Sigmoid colon (tissue), 7 donors: ENCODE measurements around the gene BLNK. TPM values are rescaled to one million over a fixed set of nuclear protein-coding genes. Genes with fewer than 3 reads are reported as not detected.
"Not testable (repeated sequence)": the region's sequence is repeated elsewhere in the genome, so short reads cannot be mapped to it uniquely, and the experiment has no call there.

ENCODE experiments used
- DNase-seq: peaks from one replicate; pipeline ENCODE4 v3.0.0-alpha.2; 2019
- H3K27ac ChIP-seq, 4 donors: fragments of 200-600 bp; sonication (generic); one replicate each; pipeline ENCODE4 v1.5.1; 2016 to 2019; ENCODE audit warnings: mild to moderate bottlenecking in 1 of 4
- H3K27me3 ChIP-seq, 3 donors: fragments of 200-600 bp; sonication (generic); one replicate each; pipeline ENCODE4 v1.5.1; 2019; ENCODE audit warnings: mild to moderate bottlenecking in 1 of 3
- H3K36me3 ChIP-seq, 4 donors: fragments of 200-600 bp; sonication (generic); one replicate each; pipeline ENCODE4 v1.5.1; 2016 to 2019
- H3K4me1 ChIP-seq, 4 donors: fragments of 200-600 bp; sonication (generic); one replicate each; pipeline ENCODE4 v1.5.1; 2017 to 2019
- H3K4me3 ChIP-seq, 4 donors: fragments of 200-600 bp; sonication (generic); one replicate each; pipeline ENCODE4 v1.5.1; 2017 to 2019; ENCODE audit warnings: mild to moderate bottlenecking in 2 of 4, moderate library complexity in 1 of 4
- H3K9me3 ChIP-seq, 4 donors: fragments of 200-600 bp in 3 of 4; sonication (generic) in 3 of 4; one replicate each; pipeline versions ENCODE4 v1.5.1 to v1.6.1; 2013 to 2019
- CTCF ChIP-seq, 4 experiments: fragments of 450-650 bp in 3 of 4; fragments of 200-600 bp in 1 of 4; IDR thresholded peaks; one replicate each; pipeline ENCODE4 v1.5.1; 2016 to 2019; ENCODE audit warnings: antibody characterized with exemption in 4 of 4, mild to moderate bottlenecking in 3 of 4, moderate library complexity in 2 of 4
- EP300 ChIP-seq, 4 donors: sonication (generic); formaldehyde crosslinking; IDR thresholded peaks; one replicate each; pipeline ENCODE4 v1.6.1; 2017; ENCODE audit warnings: antibody characterized with exemption in 4 of 4
- POLR2A ChIP-seq, 2 donors: fragments of 450-650 bp; IDR thresholded peaks; one replicate each; pipeline ENCODE4 v1.6.1; 2016; ENCODE audit warnings: antibody characterized with exemption in 2 of 2, mild to moderate bottlenecking in 2 of 2, moderate library complexity in 2 of 2
- POLR2AphosphoS5 ChIP-seq, 4 donors: sonication (generic); formaldehyde crosslinking; IDR thresholded peaks; one replicate each; pipeline ENCODE4 v1.6.1; 2017; ENCODE audit warnings: antibody characterized with exemption in 4 of 4
- WGBS, 2 donors: extraction: QIAGEN DNeasy Blood & Tissue Kit; methylation state at CpG; one replicate each; pipeline ENCODE4 v1.1.7; 2013; 5-methylcytosine and 5-hydroxymethylcytosine counted together
- intact Hi-C: fragments of 100-400 bp; cut with DNase I; formaldehyde crosslinking; loops from one replicate; pipeline ENCODE4 v1.15.1; 2023
- polyA plus RNA-seq, 3 donors: library from polyadenylated mRNA; stranded (reverse); fragments of 200-250 nt; gene quantifications; one replicate each; pipeline ENCODE4 v1.2.3, GENCODE V29; 2013
- total RNA-seq, 4 donors: library from RNA; depleted of rRNA; stranded (reverse); fragments of >200 nt; gene quantifications; one replicate each; pipeline ENCODE4 v1.1.0, GENCODE V29; 2016
- donor health status: healthy with polysubstance abuse.
- donor health status: Bipolar disorder and iron deficiency.
- donor health status: healthy.

BLNK gene
- total and polyA plus RNA-seq, 7 donors, result 0.99 to 24.0 (median 2.2) TPM

- TF ChIP-seq POLR2A (IDR thresholded peaks at IDR 0.05) (no peak), EP300 (IDR thresholded peaks at IDR 0.05) (no peak), CTCF (IDR thresholded peaks at IDR 0.05) (no peak), POLR2AphosphoS5 (IDR thresholded peaks at IDR 0.05) (no peak)
- peaks cover 0 to 22% (median 18%) of the 10 kb centered on the region in 4 donors for H3K4me1 ChIP-seq
- no peak for DNase-seq
- H3K27ac ChIP-seq, result no peak overlapping the region
- intact Hi-C loops, result no loop called here
- WGBS, 2 donors, result 61 to 69% methylated on average over 3 of the region's 3 CpGs
- H3K9me3 ChIP-seq, result no peaks in the 10 kb centered on the region
- no peaks in the 10 kb centered on the region for H3K27me3 ChIP-seq
- H3K4me3 ChIP-seq, result no peak overlapping the region
- no peaks in the 10 kb centered on the region for H3K36me3 ChIP-seq
These were observed 39.9 kb upstream of the BLNK start for GRCh38 chr10:96311180-96311715.

GRCh38 chr10:96310321-96310669 is 38.9 kb upstream of the BLNK start:
- Histone ChIP-seq H3K27ac (peak overlapping the region in 3 of 4 donors; percentile 54 to 64 (median 64)), H3K9me3 (no peaks in the 10 kb centered on the region), H3K4me3 (no peak overlapping the region), H3K27me3 (no peaks in the 10 kb centered on the region), H3K4me1 (peaks cover 0 to 22% (median 18%) of the 10 kb centered on the region in 4 donors), H3K36me3 (no peaks in the 10 kb centered on the region)
- no peak for TF ChIP-seq POLR2AphosphoS5 (IDR thresholded peaks at IDR 0.05)
- TF ChIP-seq POLR2A (IDR thresholded peaks at IDR 0.05), result no peak
- TF ChIP-seq CTCF (IDR thresholded peaks at IDR 0.05), result no peak
- TF ChIP-seq EP300 (IDR thresholded peaks at IDR 0.05), result no peak
- WGBS, 2 donors, result 5 to 35% methylated on average over 1 of the region's 1 CpG
- DNase-seq, result no peak
- intact Hi-C loops, result no loop called here

GRCh38 chr10:96309628-96310320 is 38.4 kb upstream of the BLNK start:
- Histone ChIP-seq H3K27me3 (no peaks in the 10 kb centered on the region), H3K4me1 (peaks cover 0 to 22% (median 18%) of the 10 kb centered on the region in 4 donors), H3K27ac (peak overlapping the region in 3 of 4 donors; percentile 19 to 64 (median 64)), H3K9me3 (no peaks in the 10 kb centered on the region), H3K4me3 (no peak overlapping the region), H3K36me3 (no peaks in the 10 kb centered on the region)
- no peak for TF ChIP-seq EP300 (IDR thresholded peaks at IDR 0.05)
- TF ChIP-seq CTCF (IDR thresholded peaks at IDR 0.05), result no peak
- TF ChIP-seq POLR2AphosphoS5 (IDR thresholded peaks at IDR 0.05), result peak in 1 of 4 donors; percentile 9
- intact Hi-C loops, result no loop called here
- 47 to 53% methylated on average over 3 of the region's 3 CpGs for WGBS, 2 donors
- no peak for DNase-seq

- H3K9me3 ChIP-seq, H3K27me3 ChIP-seq, DNase-seq, H3K36me3 ChIP-seq, H3K4me3 ChIP-seq, intact Hi-C loops: not testable (repeated sequence)
- H3K27ac ChIP-seq, result peak overlapping the region in 1 of 4 donors; percentile 64
- H3K4me1 ChIP-seq, result peaks cover 0 to 22% (median 18%) of the 10 kb centered on the region in 4 donors
- 63 to 84% methylated on average over 4 of the region's 4 CpGs for WGBS, 2 donors
These were observed 37.5 kb upstream of the BLNK start for GRCh38 chr10:96308854-96309253.

GRCh38 chr10:96306516-96306915 is 35.1 kb upstream of the BLNK start:
- WGBS, 2 donors, result 52 to 82% methylated on average over 8 of the region's 8 CpGs
- H3K4me3 ChIP-seq, result no peak overlapping the region
- no peaks in the 10 kb centered on the region for H3K36me3 ChIP-seq
- DNase-seq, result peak; percentile 85
- H3K9me3 ChIP-seq, result no peaks in the 10 kb centered on the region
- no peaks in the 10 kb centered on the region for H3K27me3 ChIP-seq
- peak overlapping the region in 1 of 4 donors; percentile 12 for H3K27ac ChIP-seq
- intact Hi-C loops, result no loop called here
- H3K4me1 ChIP-seq, result peaks cover 0 to 22% (median 18%) of the 10 kb centered on the region in 4 donors
- no peak for TF ChIP-seq CTCF (IDR thresholded peaks at IDR 0.05)
- TF ChIP-seq POLR2AphosphoS5 (IDR thresholded peaks at IDR 0.05), result peak in 2 of 4 donors; percentile 20 to 32
